HEK293 (cell line): Measurements from ENCODE around the gene CRACDL.

Experiments used
- CTCF ChIP-seq: fragments of 450-650 bp; formaldehyde crosslinking; IDR thresholded peaks from 2 replicates; pipeline ENCODE4 v1.5.1; 2016; ENCODE audit warnings: missing biosample characterization, missing genetic modification characterization
- REST ChIP-seq: fragments of 450-650 bp; formaldehyde crosslinking; IDR thresholded peaks from 2 replicates; pipeline ENCODE4 v1.5.1; 2016; ENCODE audit warnings: missing biosample characterization, missing genetic modification characterization
- TRIM28 ChIP-seq: IDR thresholded peaks from 2 replicates; pipeline ENCODE4 v1.6.1; 2011; ENCODE audit warnings: low read length, control low read depth, borderline replicate concordance
- ZFP37 ChIP-seq: fragments of 450-650 bp; formaldehyde crosslinking; IDR thresholded peaks from 2 replicates; pipeline ENCODE4 v1.5.1; 2016; ENCODE audit warnings: missing biosample characterization, missing genetic modification characterization
- ZNF274 ChIP-seq, 2 experiments: fragments of 200-500 bp in 1 of 2; fragments of 450-650 bp in 1 of 2; sonication (Bioruptor generic) in 1 of 2; formaldehyde crosslinking in 1 of 2; IDR thresholded peaks; 2 replicates each; pipeline versions ENCODE4 v1.5.1 to v1.6.1; 2014 to 2016; ENCODE audit warnings: borderline replicate concordance in 1 of 2, inconsistent platforms in 1 of 2, low read length in 1 of 2, missing biosample characterization in 1 of 2, missing genetic modification characterization in 1 of 2
- ZNF362 ChIP-seq: fragments of 450-650 bp; formaldehyde crosslinking; IDR thresholded peaks from 2 replicates; pipeline ENCODE4 v1.5.1; 2016; ENCODE audit warnings: missing biosample characterization, missing genetic modification characterization
- ZNF48 ChIP-seq: fragments of 450-650 bp; formaldehyde crosslinking; IDR thresholded peaks from 2 replicates; pipeline ENCODE4 v1.5.1; 2016; ENCODE audit warnings: missing biosample characterization, missing genetic modification characterization
- ZNF514 ChIP-seq: fragments of 450-650 bp; formaldehyde crosslinking; IDR thresholded peaks from 2 replicates; pipeline ENCODE4 v1.5.1; 2016; ENCODE audit warnings: missing biosample characterization, missing genetic modification characterization

- TF ChIP-seq TRIM28 (no peak), ZNF514 (no peak), CTCF (tag by site-specific recombination) (no peak), ZNF274 (IDR thresholded peaks at IDR 0.05; ENCODE audit: low read length) (no peak), ZNF274 (tag by site-specific recombination; IDR thresholded peaks at IDR 0.05; ENCODE audit: borderline replicate concordance) (no peak), REST (no peak), ZNF362 (tag by site-specific recombination) (no peak), ZFP37 (no peak), ZNF48 (tag by site-specific recombination) (no peak)
Measured at GRCh38 chr2:98829581-98830270, 106.3 kb downstream of the CRACDL start.
